Measurements from ENCODE around the gene AP1B1.
"Not testable (repeated sequence)": the region's sequence is repeated elsewhere in the genome, so short reads cannot be mapped to it uniquely, and the experiment has no call there.

The AP1B1 gene

DNA sequence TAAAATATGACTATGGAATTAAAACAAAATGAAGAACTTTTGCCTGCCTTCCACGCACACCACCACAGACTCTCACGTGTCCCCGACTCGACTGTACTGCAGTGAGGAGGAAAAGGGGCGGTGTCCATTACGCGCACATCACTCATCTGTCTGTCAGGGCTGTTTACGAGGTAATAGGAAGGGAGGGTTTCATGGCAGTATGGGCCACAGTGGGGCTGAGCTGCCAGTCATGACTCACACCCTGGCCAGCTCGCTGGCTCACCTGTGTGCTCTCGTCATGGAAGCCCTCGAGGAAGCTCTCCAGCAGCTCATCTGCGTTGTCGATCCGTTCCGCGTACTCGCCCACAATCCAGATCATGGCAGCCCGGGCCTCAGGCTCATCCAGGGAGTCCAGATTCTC is 39.4 kb downstream of the AP1B1 start:
- DNase-seq (ENCODE audit: low read depth in 3 of 3), result no peak

- DNase-seq (ENCODE audit: low read depth in 3 of 3), result no peak
These were observed 40.3 kb downstream of the AP1B1 start for GRCh38 chr22:29348041-29348440.

DNA sequence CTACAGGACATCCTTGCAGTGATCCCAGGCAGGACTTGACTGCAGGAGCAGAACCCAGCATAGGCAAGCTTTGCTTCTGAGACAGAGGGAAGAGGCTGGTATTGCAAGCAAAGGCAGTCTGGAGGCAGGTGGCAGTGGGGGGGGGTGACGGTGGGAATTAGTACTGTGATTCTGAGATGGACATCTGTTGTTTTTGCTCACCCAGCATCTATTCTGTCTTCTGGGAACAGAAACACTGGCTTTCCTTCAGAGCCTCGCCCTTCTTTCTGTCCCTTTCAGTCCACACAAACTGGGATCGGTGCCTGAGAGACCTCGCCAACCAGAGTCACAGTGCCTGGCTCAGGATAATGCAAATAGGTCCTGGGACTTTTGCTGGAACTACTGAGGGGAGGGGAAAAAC is 41.7 kb downstream of the AP1B1 start:
- no peak for DNase-seq (ENCODE audit: low read depth in 3 of 3)

DNA sequence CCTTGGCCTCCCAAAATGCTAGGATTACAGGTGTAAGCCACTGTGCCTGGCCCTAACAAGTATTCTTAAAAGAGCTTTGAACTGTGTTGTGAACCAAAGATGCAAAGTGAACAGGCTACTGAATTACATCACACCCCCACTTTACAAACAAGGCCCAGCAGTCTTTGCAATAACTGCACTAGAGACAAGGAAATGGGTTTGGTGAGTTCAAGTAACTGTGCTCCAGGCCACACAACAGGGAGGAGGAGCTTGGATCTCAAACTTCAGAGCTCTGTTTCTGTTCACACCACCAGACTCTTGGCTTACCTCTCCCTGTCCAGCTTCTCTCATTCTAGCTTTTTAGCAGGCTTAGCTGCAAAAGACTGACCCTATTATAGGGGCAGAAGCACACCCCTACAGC is 42.4 kb downstream of the AP1B1 start:
- DNase-seq (ENCODE audit: low read depth in 3 of 3), result no peak

GRCh38 chr22:29344889-29345288 is 43.5 kb downstream of the AP1B1 start:
- DNase-seq (ENCODE audit: low read depth in 3 of 3), result not testable (repeated sequence)

GRCh38 chr22:29344137-29344536 is 44.2 kb downstream of the AP1B1 start:
- DNase-seq (ENCODE audit: low read depth in 3 of 3), result no peak

DNA sequence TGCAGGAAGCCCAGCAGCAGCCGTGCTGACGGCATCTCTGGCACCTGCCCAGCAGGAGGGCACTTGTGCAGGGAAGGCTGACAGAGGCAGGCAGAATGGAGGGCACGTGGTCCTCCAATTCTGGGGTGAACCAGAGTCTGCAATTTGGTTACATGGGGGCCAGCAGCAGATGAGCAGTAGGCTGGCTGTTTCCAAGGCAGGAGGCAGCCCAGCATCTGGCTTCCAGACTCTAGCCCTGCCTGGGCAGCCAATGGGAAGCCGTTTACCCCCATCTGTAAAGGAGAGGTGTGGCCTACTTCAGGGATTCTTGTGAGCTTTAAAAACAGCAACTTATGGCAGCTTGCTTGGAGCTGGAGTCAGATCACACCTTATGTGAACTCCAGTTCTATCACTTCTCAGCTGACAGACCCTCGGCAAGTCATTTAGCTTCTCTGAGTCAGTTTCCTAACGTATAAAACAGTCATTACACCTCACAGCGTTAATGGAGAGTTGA is 45.0 kb downstream of the AP1B1 start:
- DNase-seq (ENCODE audit: low read depth in 3 of 3), result no peak

DNA sequence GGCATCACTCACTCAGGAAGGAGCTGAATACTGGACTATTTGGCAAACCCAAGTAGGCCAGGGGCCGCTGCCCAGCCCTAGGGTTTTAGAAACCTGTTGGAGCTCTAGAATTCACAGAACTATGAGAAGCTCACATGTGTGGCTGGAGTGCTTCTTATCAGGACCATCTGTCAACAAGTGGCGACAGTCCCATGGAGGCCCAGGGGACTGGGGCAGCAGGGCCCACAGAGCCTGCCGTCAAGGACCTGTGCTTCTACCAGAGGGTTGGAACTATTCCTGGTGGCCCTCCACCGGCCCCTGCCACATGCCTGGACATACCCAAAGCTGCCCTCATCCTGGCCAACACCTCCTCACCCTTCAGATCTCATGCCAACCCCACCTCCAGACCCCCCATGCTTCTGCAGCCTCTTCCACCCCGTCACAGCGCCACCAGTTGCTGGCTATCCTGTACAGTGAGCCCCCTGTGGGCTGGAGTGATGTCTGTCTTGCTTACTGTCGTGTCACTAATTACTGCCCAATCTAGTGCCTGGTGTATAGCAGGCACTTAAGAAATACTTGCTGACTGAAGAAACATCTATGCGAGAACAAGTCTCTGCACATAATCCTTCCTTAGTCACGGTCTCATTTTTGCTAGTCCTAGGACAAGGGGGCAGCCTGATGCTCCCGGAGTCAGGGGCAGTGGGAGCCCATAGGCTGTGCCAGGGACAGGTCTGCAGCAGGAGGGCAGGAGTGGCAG is 45.6 kb downstream of the AP1B1 start:
- DNase-seq (ENCODE audit: low read depth in 3 of 3), result no peak

GRCh38 chr22:29342177-29342576 is 46.2 kb downstream of the AP1B1 start:
- DNase-seq (ENCODE audit: low read depth in 3 of 3), result no peak

GRCh38 chr22:29341849-29342127 is 46.6 kb downstream of the AP1B1 start:
- no peak for DNase-seq (ENCODE audit: low read depth in 3 of 3)

DNA sequence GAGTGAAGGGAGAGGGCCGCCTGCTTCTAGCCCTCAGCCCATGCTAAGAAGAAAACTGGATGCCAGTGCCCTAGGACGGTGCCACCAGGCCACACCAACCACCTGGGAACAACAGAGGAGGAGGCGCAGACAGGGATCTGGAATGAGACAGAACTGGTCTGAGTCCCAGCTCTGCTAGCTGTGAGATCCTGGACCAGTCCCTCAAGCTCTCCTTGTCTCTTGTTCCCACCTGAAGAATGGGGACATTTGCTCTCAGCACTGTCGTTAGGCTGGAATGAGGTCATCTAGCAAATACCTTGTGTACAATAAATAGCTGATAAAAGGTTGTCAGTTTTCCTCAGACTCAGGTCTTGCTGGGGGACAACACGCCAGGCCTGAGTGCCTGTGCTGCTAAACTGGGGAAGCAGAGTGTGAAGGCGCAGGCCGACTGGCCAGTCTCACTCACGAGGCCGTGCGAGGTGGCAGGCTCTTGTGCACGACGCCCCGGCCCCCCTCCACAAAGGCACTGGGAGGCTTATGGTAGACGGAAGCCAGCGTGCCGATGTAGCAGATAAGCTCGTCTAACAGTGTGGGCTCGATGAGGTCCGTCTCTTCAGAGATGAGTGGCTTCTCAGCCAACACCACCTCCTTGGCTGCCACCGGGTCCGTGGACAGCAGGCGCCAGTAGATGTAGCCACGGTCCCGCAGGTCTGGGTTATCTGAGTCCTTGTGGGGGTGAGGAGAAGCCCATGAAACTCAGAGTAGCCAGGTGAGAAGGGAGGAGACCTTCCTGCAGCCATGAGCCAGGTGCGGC is 47.1 kb downstream of the AP1B1 start:
- DNase-seq (ENCODE audit: low read depth in 3 of 3), result no peak

DNA sequence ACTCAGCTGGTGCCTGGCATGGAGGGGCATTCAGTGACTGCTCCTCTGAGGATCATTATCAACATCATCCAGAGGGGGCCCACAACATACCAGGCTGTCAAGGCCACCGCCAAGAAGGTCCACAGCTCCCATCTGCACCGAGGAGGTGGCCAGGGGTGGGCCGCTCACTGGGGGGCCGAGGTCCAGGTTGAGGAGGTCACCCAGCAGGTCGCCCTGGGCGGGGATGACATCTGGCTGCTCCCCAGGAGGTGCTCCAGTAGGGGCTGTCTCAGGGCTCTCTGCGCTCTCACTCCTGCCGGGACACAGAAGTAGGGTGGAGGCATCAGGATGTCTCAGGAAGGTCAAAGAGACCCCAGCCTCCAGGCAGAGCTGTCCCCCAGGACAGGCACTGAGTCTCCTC is 47.8 kb downstream of the AP1B1 start:
- no peak for DNase-seq (ENCODE audit: low read depth in 3 of 3)

- DNase-seq (ENCODE audit: low read depth in 3 of 3), result no peak
These were observed 48.8 kb downstream of the AP1B1 start for GRCh38 chr22:29339381-29340235.

DNA sequence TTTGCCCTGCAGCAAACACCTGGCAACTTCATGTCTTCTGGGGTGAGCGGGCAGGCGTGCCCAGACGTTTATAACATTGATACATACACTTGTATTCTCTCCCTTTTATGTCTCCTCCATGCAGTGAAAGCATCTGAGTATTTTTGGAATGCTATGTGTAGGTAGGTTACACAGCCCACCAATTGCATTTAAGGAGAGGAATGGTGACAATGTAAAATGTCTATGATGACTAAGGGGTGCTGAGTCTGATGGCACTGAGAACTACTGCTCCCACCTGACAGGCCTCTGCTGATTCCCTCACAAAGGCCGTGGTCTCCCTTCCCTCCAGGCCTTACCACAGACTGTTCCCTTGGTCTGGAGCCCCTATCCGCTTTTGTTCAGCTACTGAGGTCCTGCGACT is 50.0 kb downstream of the AP1B1 start:
- DNase-seq (ENCODE audit: low read depth in 3 of 3), result no peak

GRCh38 chr22:29337631-29338284 is 50.6 kb downstream of the AP1B1 start:
- DNase-seq (ENCODE audit: low read depth in 3 of 3), result no peak

DNA sequence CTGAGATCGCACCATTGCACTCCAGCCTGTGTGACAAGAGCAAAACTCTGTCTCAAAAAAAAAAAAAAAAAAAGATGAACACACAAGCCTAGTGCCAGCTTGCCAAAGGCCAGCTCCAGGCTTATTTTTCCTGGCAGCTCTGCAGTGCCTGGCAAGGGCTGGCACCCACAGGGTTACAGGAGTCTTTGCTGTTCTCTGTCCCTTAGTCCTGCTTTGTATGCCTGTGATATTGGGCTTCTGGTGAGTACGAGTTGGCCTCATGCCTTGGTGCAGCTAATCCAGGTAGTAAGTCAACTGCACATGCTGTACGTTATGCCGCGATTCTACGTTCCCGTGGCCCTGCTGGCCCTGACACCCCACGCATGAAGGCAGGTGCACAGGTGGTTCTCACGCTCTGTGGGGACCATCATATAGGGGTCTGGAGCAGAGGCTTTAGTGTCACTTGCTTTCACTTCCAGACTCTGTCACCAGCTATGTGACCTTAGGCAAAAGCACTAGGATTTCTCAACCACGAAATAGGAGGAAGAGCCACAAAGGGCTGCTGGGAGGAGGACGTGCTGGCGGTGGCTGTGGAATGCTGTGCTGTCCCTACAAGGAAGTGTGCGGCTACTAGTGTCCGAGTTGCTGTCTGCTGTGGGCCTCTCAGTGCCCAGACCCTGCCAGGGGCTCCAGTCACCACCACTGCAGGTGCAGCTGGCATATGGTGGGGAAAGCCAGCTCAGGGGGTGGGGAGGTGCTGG is 51.4 kb downstream of the AP1B1 start:
- DNase-seq (ENCODE audit: low read depth in 3 of 3), result no peak

DNA sequence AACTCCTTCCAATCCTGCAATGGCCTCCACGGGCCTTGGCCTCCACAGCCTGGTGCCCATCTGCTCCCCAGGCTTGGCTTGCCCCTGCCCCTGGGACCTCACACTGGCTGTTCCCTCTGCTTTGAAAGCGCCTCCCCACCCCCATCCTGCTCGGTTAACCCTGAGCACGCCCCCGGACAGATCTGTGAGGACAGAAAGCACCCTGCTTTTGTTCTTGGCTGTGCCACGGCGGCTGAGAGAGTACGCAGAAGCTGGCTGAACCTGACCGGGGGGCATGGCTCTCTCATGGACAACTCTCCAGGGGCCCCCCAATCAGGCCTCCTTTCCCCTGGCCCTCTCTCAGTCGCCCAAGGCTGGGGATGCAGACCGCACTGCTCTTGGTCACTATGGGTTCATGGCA is 52.7 kb downstream of the AP1B1 start:
- no peak for DNase-seq (ENCODE audit: low read depth in 3 of 3)

DNA sequence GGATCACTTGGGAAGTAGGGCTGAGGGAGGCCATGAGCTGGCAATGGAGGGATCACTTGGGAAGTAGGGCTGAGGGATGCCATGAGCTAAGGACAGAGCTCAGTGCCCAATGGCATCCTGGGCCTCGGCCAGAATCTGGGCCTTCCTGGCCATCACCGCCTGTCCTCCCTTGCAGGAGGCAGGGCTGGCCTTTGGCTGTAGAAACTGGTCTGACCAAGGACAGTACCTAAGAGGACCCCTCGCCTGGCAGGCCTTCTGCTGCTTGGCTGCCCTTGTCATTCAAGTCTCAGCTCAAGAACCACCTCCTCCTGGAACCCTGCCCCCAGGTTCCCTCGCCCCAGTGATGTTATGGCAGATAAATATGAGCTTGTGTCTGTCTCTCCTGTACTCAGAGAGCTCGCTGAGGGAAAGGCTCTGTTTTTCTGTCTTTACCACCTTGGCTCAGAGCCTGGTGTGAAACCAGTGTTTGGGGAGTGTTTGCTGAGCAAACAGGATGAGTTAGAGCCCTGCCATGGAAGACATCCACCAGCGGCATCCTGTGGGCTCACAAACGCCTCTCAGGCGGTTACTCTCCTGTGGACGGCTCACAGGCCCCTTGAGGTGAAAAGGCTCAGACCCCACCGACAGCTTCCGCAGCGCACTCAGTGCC is 53.5 kb downstream of the AP1B1 start:
- no peak for DNase-seq (ENCODE audit: low read depth in 3 of 3)

- DNase-seq (ENCODE audit: low read depth in 3 of 3), result no peak
These were observed 54.2 kb downstream of the AP1B1 start for GRCh38 chr22:29334148-29334547.

- no peak for DNase-seq (ENCODE audit: low read depth in 3 of 3)
These were observed 55.4 kb downstream of the AP1B1 start for GRCh38 chr22:29332886-29333496.

Measured in stimulated activated CD4-positive, alpha-beta T cell treated with anti-CD3 and anti-CD28 coated beads, TNF-alpha, amount 100 ng/mL, for 4 hours (primary cell).